EH (cell line): ENCODE data around the gene SLC30A4.
A peak's percentile ranks its signal among the peaks of the same experiment; 100 is the strongest.
"Not testable (repeated sequence)": the region's sequence is repeated elsewhere in the genome, so short reads cannot be mapped to it uniquely, and the experiment has no call there.

Source experiments
- DNase-seq: peaks from one replicate; pipeline ENCODE4 v3.0.0-alpha.2; 2015; ENCODE audit warnings: low read depth

The SLC30A4 gene

DNA sequence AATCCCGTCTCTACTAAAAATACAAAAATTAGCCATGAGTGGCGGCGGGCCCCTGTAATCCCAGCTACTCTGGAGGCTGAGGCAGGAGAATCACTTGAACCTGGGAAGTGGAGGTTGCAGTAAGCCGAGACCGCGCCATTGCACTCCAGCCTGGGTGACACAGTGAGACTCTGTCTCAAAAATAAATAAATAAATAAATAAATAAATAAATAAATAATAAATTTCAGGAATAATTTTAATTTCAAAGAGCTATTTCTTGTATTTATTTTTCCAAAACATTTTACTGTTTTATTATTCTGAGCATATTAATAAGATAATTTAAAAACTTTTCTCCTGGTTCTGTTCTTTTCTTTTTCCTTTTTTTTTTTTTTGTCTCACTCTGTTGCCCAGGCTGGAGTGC, 15.4 kb downstream of the SLC30A4 start:
- DNase-seq, result not testable (repeated sequence)

DNA sequence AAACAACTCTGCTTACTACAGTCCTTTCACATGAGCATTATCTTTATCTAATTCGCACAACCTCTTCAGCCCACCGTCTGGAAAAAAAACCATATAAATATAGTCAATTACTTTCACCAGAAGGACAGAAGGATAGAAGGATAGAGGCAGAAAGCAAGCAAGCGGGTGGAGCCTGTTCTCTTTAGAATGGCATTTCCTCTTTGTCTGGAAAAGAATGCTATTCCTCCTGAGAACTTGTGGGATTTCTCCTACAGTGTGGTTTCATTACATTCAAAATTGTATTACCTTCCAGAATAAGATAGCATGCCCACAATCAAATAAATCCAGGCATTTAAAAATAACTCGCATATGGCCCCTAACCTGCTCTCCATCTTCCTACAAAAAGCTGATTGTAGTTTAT, 23.1 kb downstream of the SLC30A4 start:
- peak; percentile 65 for DNase-seq

DNA sequence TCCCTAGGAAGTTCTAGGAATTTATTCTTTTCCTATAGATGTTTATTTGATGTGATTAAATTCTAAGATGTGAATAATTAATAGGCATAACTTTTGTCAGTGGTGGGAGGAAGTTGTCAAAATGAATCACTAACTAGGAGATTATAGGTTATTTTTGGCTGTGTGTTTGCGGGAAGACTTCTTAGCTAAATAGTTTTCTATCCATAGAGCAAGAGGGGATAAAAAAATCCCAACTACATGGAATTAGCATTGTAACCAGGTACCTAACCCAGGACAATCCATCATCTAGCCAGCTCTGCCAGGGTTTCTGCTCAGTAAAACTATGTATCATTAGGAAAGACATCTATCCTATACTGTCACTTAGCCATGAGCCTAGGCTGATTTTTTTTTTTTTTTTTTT, 23.9 kb downstream of the SLC30A4 start:
- DNase-seq, result peak; percentile 43

DNA sequence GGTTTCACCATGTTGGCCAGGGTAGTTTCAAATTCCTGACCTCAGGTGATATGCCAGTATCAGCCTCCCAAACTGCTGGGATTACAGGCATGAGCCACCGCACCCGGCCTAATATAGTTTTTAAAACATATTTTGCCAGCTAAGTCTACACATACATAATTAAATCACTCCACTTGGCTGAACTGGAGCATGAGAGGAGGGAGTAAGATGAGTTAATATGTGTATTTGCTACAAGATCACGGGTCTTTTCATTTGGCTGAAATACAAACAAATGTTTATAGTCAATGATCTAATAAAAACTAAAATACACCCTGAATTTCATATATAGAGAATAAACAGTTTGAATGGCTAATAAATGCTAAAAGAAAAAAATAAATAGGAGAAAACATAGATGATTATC, 25.3 kb downstream of the SLC30A4 start:
- no peak for DNase-seq

DNA sequence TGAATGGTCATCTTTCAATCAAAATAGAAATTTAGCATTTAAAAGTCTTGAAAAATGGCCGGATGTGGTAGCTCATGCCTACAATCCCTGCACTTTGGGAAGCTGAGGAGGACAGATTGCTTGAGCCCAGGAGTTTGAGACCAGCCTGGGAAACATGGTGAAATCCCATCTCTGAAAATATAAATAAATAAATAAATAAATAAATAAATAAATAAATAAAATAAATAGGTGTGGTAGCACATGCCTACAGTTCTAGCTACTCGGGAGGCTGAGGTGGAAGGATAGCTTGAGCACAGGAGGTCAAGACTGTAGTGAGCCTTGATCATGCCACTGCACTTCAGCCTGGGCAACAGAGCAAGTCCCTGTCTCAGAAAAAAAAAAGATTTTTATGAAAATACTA, 25.9 kb downstream of the SLC30A4 start:
- DNase-seq, result no peak

DNA sequence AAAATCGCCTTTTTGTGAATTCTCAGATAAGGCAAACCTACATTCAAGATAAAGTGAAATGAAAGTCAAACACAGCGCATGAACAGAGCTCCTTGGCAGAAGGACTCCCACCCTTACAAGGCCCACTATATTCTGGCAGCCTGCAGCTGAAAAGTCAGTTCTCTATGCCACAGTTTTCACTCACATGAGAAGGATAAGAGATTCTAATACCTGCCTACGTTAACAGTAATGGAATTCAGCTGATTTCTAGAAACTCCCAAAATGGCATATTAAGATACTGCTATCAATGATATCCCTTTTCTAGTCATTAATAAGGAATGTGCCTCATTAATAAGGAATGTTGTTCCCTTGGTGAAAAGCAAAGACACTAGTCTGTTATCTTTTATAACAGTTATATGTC, 27.0 kb downstream of the SLC30A4 start:
- peak; percentile 7 for DNase-seq

DNA sequence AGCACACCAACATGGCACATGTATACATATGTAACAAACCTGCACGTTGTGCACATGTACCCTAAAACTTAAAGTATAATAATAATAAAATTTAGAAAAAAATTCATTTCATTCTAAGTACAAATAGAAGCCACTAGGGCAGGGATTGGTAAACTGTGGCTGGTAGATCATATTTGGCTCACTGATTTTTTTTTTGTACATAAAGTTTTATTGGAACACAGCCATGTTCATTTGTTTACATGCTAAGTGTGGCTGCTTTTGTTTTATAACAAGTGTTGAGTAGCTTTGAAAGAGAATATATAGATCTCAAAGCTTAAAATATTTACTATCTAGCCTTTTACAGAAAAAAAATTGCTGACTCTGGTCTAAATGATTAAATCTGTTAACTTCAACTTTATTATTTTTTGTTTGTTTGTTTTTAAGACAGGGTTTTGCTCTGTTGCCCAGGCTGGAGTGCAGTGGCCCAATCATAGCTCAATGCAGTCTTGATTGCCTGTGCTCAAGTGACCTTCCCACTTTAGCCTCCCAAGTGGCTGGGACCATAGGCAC, 32.8 kb downstream of the SLC30A4 start:
- DNase-seq, result no peak

DNA sequence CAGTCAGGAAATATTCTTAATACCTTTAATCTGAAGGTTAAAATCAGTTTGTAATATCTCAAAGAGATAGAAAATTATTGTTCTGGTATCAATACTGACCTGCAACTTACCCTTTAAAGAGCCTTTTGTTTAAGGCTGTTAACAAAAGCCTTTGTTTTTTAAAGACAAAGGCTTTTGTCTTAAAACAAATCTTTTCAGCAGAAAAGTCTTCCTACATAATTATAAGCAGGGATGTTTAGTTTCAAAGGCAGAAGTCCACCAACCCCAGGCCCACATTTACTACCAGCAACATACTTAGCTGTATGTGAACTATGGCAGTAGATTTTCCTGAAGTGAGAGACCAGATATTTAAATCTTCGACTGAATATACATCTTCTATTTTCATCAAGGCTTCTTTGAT, 36.2 kb downstream of the SLC30A4 start:
- no peak for DNase-seq

DNA sequence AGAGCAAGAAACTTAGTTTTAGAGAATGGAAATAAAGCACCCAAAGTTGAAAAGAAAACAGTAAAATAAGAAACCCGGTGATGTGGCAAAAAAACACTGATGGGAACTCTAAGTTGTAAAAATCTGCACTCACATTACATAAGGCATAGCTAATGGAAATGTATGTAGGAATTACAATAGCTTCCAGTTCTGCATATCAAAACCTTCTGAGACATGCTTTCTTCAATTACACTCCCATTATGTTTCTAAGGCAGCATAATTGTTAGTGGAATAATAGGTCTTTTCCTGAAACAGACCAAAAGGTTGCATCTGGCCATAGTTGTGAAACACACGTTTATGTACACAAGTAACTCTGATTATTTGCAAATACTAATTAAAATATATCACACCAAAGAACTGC, 41.4 kb downstream of the SLC30A4 start:
- no peak for DNase-seq

DNA sequence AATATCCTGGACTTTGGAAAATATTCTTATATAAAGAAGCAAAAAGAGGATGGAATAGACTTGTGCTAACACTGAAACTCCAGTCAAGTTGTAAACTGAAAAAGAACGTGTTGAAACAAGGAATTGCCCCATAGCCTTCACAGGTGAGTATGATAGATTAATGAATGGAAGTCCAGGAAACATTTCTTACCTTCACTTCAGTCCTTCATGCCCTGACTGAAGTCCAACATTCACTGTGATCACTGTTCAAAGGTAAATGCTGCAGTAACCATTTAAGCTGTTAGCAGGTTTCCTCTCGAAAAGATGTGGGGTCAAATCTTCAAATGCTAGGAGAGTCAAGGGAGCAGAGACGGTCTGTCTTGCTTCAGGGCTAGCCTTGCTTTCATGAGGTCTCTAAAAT, 46.1 kb downstream of the SLC30A4 start:
- DNase-seq, result no peak

DNA sequence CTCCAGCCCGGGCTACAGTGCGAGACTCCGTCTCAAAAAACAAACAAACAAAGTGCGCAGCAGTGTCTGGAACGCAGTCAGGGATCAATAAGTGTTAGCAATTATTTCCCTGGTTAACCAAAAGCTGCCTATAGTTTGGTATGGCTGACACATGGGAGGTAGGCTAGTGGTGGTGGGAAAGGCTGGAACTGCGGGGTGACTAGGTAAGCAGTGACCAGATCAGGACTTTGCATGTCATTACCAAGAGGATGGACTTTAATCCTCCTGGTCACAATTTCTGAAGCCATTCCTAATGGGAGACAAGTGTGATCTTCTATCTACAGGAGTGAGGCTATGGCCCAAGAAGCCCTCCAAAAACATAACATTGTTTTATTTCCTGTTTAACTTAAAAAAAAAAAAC, 47.8 kb downstream of the SLC30A4 start:
- no peak for DNase-seq

DNA sequence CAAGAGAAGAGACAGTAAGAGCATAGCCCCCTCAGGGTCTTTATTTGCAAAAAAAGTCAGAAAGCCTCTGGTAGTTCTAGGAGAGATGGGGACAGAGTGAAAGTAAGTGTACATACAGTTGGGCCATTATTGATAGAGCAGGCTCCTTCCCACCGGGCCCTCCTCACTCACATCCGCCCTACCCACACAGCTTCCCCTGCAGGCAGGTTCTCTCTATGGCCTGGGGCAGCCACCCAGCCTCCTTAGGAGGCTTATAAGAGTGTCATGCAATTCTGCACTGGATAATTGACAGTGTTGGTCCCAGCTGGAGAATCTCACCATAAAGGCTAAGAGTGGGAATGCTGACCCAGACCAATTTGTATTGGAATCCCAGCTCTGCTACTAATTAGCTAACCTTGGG, 49.5 kb downstream of the SLC30A4 start:
- no peak for DNase-seq

DNA sequence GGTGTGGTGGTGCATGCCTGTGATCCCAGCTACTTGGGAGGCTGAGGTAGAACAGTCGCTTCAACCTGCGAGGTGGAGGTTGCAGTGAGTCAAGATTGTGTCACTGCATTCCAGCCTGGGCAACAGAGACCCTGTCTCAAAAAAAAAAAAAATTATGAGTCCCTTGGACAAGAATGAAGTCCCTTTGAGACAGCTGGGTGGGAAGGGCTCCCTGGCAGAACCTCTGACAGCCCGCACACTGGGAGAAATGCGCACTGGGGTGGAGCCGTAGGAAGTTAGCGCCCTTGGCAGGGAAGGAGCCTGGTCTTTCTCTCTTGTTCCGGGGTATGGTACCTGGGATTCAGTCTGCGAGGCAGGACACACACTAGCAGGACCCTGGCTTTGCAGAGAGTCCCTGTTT, 51.4 kb downstream of the SLC30A4 start:
- DNase-seq, result no peak

DNA sequence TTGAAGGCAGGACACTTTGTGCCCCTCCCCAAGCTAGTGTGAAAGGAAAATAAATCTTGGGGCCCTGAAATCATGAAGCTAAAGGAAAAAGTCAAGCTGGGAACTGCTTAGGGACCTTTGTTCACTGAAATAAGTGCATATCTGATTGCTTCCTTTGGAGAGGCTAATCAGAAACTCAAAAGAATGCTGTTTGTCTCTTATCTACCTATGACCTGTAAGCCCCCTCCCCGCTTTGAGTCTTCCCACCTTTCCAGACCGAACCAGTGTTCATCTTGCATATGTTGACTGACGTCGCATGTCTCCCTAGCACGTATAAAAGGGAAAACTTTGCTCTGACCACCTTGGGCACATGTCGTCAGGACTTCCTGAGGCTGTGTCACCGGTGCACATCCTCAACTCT, 53.1 kb downstream of the SLC30A4 start:
- no peak for DNase-seq

DNA sequence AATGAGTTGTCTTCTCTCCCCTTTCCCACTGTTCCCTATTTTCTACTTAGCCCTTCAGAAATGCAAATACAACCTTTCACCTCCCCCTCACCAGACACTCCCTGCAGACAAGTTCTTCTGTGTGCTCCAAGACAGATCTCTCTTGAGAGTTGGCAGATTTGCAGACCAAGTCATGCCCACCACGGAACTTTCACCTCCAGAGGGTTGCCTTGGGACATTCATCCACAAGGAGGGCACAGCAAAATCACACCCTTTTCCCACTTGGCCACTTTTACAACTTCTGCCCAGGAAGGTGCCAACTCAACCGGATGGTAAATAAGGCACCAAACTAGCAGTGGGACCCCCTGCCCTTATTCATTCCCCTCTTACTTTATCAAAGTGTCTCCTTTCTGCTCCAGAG, 53.5 kb downstream of the SLC30A4 start:
- no peak for DNase-seq

DNA sequence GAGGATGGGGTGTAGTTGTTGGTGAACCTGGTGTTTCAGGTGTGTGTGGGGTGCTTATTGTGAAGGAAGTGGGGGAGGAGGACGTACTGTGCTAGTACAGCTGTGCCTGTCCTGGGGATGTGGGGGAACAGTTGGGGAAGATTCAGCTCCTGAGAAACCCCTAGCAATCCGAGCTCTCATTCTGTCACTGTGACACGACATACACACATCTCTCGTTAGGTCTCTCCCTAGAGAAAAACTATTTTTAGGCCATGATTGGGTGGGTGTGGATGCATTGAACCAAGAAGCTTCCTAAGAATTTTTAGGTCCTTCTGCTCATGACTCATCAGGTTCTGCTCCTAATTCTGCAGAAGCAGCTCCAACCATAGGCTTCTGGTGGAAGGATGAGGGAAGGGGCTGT, 54.3 kb downstream of the SLC30A4 start:
- DNase-seq, result peak; percentile 38

DNA sequence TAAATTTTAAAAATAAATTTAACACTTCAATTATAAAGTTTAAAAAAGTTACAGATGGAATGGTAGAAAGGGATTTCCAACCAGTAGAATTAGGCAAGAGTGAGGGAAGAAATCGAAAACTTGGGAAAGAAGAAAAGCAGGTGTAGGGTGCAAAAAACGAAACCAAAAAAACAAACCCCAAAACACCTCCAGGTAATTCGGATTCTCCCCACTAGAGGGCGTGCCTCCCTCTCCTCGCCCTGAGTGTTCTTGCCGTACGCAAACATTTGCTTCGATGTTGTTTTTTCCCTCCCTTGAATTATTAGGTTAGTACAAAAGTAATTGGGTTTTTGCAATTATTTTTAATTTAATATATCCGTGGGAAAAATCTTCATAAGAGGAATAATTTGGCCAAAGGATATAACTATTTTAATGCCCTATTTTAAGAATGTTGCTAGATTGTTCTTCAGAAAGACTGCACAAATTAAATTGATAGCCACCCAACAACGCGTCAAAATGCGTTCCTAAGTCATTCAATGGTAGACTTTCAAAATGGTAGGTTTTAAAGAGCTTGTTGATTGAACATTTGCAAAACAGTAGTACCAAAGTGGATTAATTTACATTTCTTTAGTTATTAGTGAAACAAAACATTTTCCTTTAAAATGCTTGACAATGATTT, 63.7 kb downstream of the SLC30A4 start:
- peak; percentile 54 for DNase-seq

DNA sequence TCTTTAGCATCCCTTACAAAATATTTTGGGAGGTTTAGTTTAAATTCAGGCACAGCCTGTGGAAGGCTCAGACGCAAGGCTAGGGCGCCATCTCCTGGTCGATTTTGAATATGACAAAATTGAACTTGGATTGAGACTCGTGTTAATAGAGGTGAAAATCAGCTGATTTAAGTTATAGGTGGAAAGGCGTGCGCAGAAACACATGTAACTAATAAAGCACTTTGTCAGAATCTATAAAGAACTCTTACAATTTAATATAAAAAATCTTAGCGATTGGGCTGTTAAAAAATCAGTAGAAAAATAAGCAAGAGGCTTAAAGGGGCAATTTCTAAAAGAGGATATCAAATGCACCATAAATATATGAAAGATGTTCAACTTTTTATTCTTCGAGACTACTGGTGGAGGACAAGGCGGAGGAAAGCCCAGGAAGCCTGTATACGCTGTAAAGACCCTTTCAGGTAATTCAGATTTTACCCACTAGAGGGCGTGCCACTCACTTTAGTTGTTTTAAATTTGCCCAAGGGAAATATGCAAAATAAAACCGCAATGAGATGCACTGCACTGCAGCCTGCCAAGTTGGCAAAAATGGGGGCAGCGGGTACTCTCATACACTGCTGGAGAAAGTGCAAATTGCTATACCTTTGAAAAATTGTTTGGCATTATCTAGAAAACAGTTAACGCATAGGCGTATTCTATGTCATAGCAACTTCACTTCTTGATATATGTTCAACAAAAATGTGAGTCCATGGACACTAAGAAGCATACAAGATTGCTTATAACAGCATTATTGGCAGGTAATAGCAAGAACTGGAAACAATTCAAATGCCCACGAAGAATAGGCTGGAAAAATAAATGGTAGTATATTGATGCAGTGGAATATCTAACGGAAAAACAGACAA, 64.7 kb downstream of the SLC30A4 start:
- peak; percentile 82 for DNase-seq

DNA sequence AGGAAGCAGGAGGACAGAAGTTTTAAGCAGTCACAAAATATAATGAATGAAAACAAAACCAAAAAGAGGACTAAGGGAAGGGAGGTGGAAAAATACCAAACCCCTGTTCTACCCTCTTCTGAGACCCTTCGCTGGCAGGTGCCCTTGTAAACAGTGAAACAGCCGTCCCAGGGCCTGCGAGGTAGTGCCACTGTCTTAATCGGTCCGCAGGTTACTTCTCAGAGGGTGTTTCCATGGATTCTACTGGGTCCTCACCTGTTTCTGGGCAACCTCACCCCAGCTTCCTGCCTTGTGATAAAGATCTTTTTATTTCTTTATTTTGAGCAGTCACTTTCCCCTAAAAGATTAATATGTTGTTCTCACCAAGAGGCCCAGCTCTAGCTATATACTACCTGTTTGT, 65.3 kb downstream of the SLC30A4 start:
- DNase-seq, result no peak

DNA sequence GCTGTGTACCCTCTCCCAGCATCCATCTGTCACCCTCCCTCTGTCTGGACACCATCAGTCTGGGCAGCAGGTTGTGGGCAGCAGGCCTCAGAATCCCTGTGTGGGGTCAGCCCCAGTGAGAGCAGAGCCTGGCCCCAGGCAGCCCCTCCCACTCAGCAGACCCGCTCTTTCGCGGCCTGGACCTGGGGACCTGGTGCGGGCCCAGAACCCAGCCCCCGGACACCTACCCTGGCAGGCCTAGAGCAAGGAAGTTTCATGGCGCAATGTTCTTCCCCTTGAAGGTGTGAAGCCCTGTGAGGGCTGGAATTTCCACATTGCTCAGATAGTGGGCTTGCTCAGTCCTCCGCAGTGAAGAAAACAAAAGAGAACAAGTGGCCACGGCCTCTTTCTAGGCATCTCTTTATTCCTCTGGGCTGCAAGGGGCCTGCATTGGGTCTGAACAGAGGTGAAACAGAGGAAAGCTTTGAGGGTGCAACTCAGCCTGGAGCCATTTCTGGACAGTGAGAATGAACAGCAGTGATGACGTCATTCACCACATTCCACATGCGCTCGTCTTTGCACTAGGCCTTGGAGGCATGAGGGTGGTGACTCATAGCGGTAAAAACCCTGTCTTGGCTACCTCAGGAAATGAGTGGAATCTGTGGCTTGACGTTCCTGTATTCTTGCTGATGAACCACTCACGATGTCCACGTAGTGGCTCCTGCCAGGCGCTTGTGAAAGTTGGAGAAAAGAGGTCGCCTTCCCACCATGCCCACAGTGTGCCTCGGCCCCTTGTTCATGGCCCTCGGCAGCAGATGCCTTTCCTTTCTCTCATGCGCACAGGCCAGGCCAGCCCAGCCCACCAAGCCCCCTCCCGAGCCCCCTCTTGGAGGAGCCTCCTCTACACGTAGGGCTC, 66.1 kb downstream of the SLC30A4 start:
- DNase-seq, result peak; percentile 100

DNA sequence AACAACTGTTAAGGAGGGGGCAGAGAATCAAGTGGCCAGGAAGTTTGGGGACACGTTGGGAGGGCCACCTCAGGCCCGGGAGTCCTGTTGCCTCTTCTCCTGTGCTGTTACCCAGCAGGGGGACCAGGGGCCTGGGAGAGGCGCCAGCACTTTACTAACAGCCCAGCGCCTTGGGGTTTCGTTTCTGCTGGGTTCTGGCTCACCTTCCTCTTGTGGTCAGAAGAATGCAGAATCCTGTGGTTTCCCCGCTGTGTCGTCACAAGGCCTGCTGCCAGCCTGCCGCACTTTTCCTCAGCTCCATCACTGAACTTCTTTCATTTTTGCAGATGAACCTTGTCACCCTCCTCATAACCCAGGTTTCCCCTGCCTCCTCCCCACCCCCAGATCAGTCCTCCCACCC, 67.7 kb downstream of the SLC30A4 start:
- peak; percentile 97 for DNase-seq

DNA sequence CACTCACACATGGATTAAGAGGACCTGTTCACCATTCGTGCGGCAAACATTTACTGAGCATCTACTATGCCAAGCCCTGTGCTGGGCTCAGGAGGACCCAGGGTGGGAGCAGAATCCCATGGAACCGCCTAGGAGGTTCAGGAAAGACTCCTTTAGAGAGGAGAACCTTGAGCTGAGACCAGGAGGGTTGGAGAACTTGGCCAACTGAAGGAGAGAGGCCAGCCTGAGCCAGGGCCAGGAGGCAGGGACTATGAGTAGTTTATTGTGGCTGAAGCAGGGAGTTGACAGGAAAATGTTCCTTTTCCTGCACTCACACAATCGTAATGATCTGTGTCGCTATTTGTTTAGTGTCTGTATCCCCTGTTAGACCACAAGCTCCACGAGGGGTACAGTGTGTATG, 71.3 kb downstream of the SLC30A4 start:
- DNase-seq, result no peak
